GM12878 (cell line): Measurements from ENCODE around the gene KNSTRN. TPM values are rescaled to one million over a fixed set of nuclear protein-coding genes. Genes with fewer than 3 reads are reported as not detected.

Source experiments
- ATAC-seq: fragments of 200-7000 bp; cut with Tn5 transposase; 3 replicates; pipeline ENCODE4 v1.9.1; 2020; ENCODE audit warnings: mild to moderate bottlenecking, moderate library complexity
- BruUV-seq: library from RNA; stranded (reverse); fragments of 400-500 nt; replicated peaks from 2 replicates; lab custom pipeline; 2021; lab: Mats Ljungman, UMichigan
- CTCF ChIA-PET: fragments of 300-600 bp; sonication (Branson Sonifier 250); formaldehyde crosslinking; extraction: SDS; loops from one replicate; lab custom pipeline; 2021; ENCODE audit warnings: inconsistent platforms; lab: Yijun Ruan, JAX
- POLR2A ChIA-PET: fragments of 350-600 bp; formaldehyde crosslinking; extraction: SDS; loops from one replicate; lab custom pipeline; 2021; ENCODE audit warnings: inconsistent platforms; lab: Charles Lee
- RAD21 ChIA-PET: fragments of 300-600 bp; sonication (Branson Sonifier 250); formaldehyde crosslinking; loops from one replicate; lab custom pipeline; 2023; ENCODE audit warnings: antibody characterized with exemption; ENCODE audit not compliant: unreplicated experiment; lab: Charles Lee
- SMC1A ChIA-PET: fragments of 300-600 bp; sonication (Branson Sonifier 250); formaldehyde crosslinking; loops from one replicate; lab custom pipeline; 2023; ENCODE audit not compliant: unreplicated experiment, uncharacterized antibody; lab: Charles Lee
- DNase-seq: peaks from one replicate; pipeline ENCODE4 v3.0.0-alpha.2; 2011; ENCODE audit warnings: low read depth, low spot score
- FAIRE-seq: peaks from 3 replicates; lab custom pipeline; 2011; peaks lifted over from hg19 to GRCh38; lab: Jason Lieb, UNC
- H2AFZ ChIP-seq: 2 replicates; pipeline ENCODE4 v1.6.0; 2011; ENCODE audit warnings: low read depth, low read length, control low read depth; ENCODE audit not compliant: control insufficient read depth
- H3K27ac ChIP-seq: 2 replicates; pipeline ENCODE4 v1.5.1; 2011; ENCODE audit warnings: control low read depth; ENCODE audit not compliant: control insufficient read depth, insufficient read depth
- H3K27me3 ChIP-seq, 2 experiments: replicated peaks in 1 of 2; 2 replicates each; pipeline versions ENCODE4 v1.6.0 to v1.6.1; 2011; ENCODE audit warnings: low read length in 1 of 2; ENCODE audit not compliant: control insufficient read depth in 2 of 2, insufficient read depth in 2 of 2
- H3K36me3 ChIP-seq, 2 experiments: 2 replicates each; pipeline ENCODE4 v1.5.1; 2011; ENCODE audit warnings: low read length in 1 of 2; ENCODE audit not compliant: control insufficient read depth in 2 of 2, insufficient read depth in 2 of 2
- H3K4me1 ChIP-seq: 2 replicates; pipeline ENCODE4 v1.6.1; 2011; ENCODE audit warnings: mild to moderate bottlenecking, low read length, moderate library complexity, mixed read lengths; ENCODE audit not compliant: control insufficient read depth, insufficient read depth
- H3K4me2 ChIP-seq: 2 replicates; pipeline ENCODE4 v1.6.0; 2011; ENCODE audit warnings: control low read depth; ENCODE audit not compliant: control insufficient read depth, insufficient read depth
- H3K4me3 ChIP-seq: fragments of 200-600 bp; sonication (generic); 2 replicates; pipeline ENCODE4 v1.5.1; 2016
- H3K79me2 ChIP-seq: 2 replicates; pipeline ENCODE4 v1.6.0; 2011; ENCODE audit warnings: low read length; ENCODE audit not compliant: control insufficient read depth, insufficient read depth
- H3K9ac ChIP-seq: 2 replicates; pipeline ENCODE4 v1.8.0; 2011; ENCODE audit warnings: low read length, control low read depth, mixed read lengths; ENCODE audit not compliant: control insufficient read depth, insufficient read depth
- H3K9me3 ChIP-seq: replicated peaks from 3 replicates; pipeline ENCODE4 v1.5.1; 2011; ENCODE audit warnings: mild to moderate bottlenecking, low read length; ENCODE audit not compliant: control insufficient read depth, insufficient read depth
- H4K20me1 ChIP-seq: 2 replicates; pipeline ENCODE4 v1.6.0; 2011; ENCODE audit not compliant: control insufficient read depth, insufficient read depth
- CUX1 ChIP-seq: IDR thresholded peaks from 2 replicates; pipeline ENCODE4 v1.6.1; 2012; ENCODE audit warnings: improper control_type of control experiment, low read depth, low read length; ENCODE audit not compliant: insufficient replicate concordance
- E2F8 ChIP-seq: fragments of 450-650 bp; IDR thresholded peaks from 2 replicates; pipeline ENCODE4 v1.6.1; 2018; ENCODE audit warnings: mild to moderate bottlenecking, low read depth, moderate library complexity; ENCODE audit not compliant: partially characterized antibody
- JUNB ChIP-seq: IDR thresholded peaks from 2 replicates; pipeline ENCODE4 v1.6.1; 2016; ENCODE audit warnings: antibody characterized with exemption, mild to moderate bottlenecking
- MYB ChIP-seq: fragments of 150-350 bp; IDR thresholded peaks from 2 replicates; pipeline ENCODE4 v1.6.1; 2014; ENCODE audit warnings: mild to moderate bottlenecking, low read depth, low read length, borderline replicate concordance
- NR2C2 ChIP-seq: IDR thresholded peaks from 2 replicates; pipeline ENCODE4 v1.6.1; 2011; ENCODE audit warnings: borderline replicate concordance, low read depth; ENCODE audit not compliant: control insufficient read depth, insufficient read length
- POU2F2 ChIP-seq: IDR thresholded peaks from 3 replicates; pipeline ENCODE4 v1.6.1; 2011; ENCODE audit warnings: low read depth, mild to moderate bottlenecking, low read length, borderline replicate concordance
- REST ChIP-seq: IDR thresholded peaks from 2 replicates; pipeline ENCODE4 v1.6.1; 2012; ENCODE audit warnings: mild to moderate bottlenecking, low read depth, low read length
- SPI1 ChIP-seq: IDR thresholded peaks from 2 replicates; pipeline ENCODE4 v1.6.1; 2011; ENCODE audit warnings: low read depth, mild to moderate bottlenecking, low read length, moderate library complexity, borderline replicate concordance; ENCODE audit not compliant: insufficient read depth
- STAT3 ChIP-seq: IDR thresholded peaks from 2 replicates; pipeline ENCODE4 v1.6.1; 2011; ENCODE audit warnings: low read depth, low read length, improper control_type of control experiment
- ZNF384 ChIP-seq: IDR thresholded peaks from 2 replicates; pipeline ENCODE4 v1.6.1; 2012; ENCODE audit warnings: low read depth, mild to moderate bottlenecking, low read length, improper control_type of control experiment, borderline replicate concordance
- ZZZ3 ChIP-seq: IDR thresholded peaks from 2 replicates; pipeline ENCODE4 v1.6.1; 2011; ENCODE audit warnings: low read depth; ENCODE audit not compliant: control insufficient read depth, insufficient read length
- WGBS: methylation state at CpG from one replicate; pipeline ENCODE4 v1.1.6; 2016; ENCODE audit warnings: low lambda C conversion rate; ENCODE audit not compliant: insufficient replicate concordance, insufficient coverage; ENCODE audit errors: missing lambda C conversion rate; 5-methylcytosine and 5-hydroxymethylcytosine counted together
- in situ Hi-C: fragments of 300-500 bp; cut with MboI; formaldehyde crosslinking; loops from 9 replicates; pipeline ENCODE4 v1.14.3; 2018; ENCODE audit warnings: mixed read lengths
- intact Hi-C: fragments of 100-400 bp; cut with micrococcal nuclease; formaldehyde crosslinking; loops from one replicate; pipeline ENCODE4 v1.14.2; 2022; ENCODE audit not compliant: unreplicated experiment
- polyA plus RNA-seq, 11 experiments: library from polyadenylated mRNA; depleted of rRNA in 4 of 11; unstranded in 6 of 11; stranded (reverse) in 5 of 11; fragments of >200 nt; fragmentation: Nextera tagmentation in 4 of 11; fragmentation: Illumina TruSeq in 1 of 11; extraction: Ambion mirVana in 4 of 11; extraction: Trizol in 1 of 11; gene quantifications; 1 replicate in 1 of 11; 2 replicates in 10 of 11; pipeline versions ENCODE4 v1.2.1 to v1.2.3, GENCODE V29; 2011 to 2016; ENCODE audit warnings: inconsistent platforms in 2 of 11, missing spikeins in 2 of 11, low read depth in 1 of 11
- total RNA-seq, 4 experiments: library from RNA; depleted of rRNA in 3 of 4; stranded (reverse); fragments of >200 nt in 3 of 4; fragmentation: Illumina TruSeq in 1 of 4; extraction: Trizol in 1 of 4; gene quantifications; 2 replicates each; pipeline versions ENCODE4 v1.2.1 to v1.2.3, GENCODE V29; 2013 to 2021

Gene KNSTRN
- total and polyA plus RNA-seq, 10 of the 15 experiments (the other 5 are each of a cell fraction or from before 2014, with no cell fraction given): 30.3 to 72.1 (median 47.1) TPM

- Histone ChIP-seq H3K4me1 (no peaks in the 10 kb centered on the region), H4K20me1 (no peaks in the 10 kb centered on the region), H3K4me3 (no peak overlapping the region), H3K27ac (no peak overlapping the region), H3K4me2 (no peak overlapping the region), H2AFZ (no peak overlapping the region), H3K9me3 (no peaks in the 10 kb centered on the region), H3K36me3 (no peaks in the 10 kb centered on the region), H3K79me2 (no peaks in the 10 kb centered on the region), H3K9ac (no peak overlapping the region), H3K27me3 (no peaks in the 10 kb centered on the region; a peak in 1 of 4 replicates)
- FAIRE-seq: no peak
- ChIA-PET POLR2A (no interaction called here), RAD21 (no interaction called here), SMC1A (no interaction called here), CTCF (no interaction called here)
- no TSS peak for BruUV-seq
- intact Hi-C loops: no loop called here
- 64% methylated on average over 9 of the region's 9 CpGs for WGBS
- no peak for TF ChIP-seq MYB
- no peak for TF ChIP-seq STAT3
- no peak for TF ChIP-seq ZNF384
- TF ChIP-seq JUNB: no peak
- no peak for TF ChIP-seq E2F8
- TF ChIP-seq ZZZ3: no peak
- TF ChIP-seq CUX1: no peak
- no peak for TF ChIP-seq REST
- no peak for TF ChIP-seq SPI1
- no peak for TF ChIP-seq POU2F2
- TF ChIP-seq NR2C2: no peak
- no peak for DNase-seq
- in situ Hi-C loops: no loop called here
- no peak for ATAC-seq
Observed at GRCh38 chr15:40427188-40427587, 44.7 kb downstream of the KNSTRN start.
